Endothelial cell (in vitro differentiated cells): ENCODE data around the gene PPME1. TPM values are rescaled to one million over a fixed set of nuclear protein-coding genes. Genes with fewer than 3 reads are reported as not detected.

Source experiments
- DNase-seq: peaks from one replicate; pipeline ENCODE4 v3.0.0; 2021; ENCODE audit warnings: low spot score
- H3K27ac Mint-ChIP-seq: one replicate; pipeline ENCODE4 v1.8.0; 2021; ENCODE audit warnings: mixed read lengths, inconsistent platforms; ENCODE audit not compliant: unreplicated experiment
- H3K27me3 Mint-ChIP-seq: one replicate; pipeline ENCODE4 v1.8.0; 2021; ENCODE audit warnings: mild to moderate bottlenecking, moderate library complexity, mixed read lengths, inconsistent platforms; ENCODE audit not compliant: unreplicated experiment
- H3K36me3 Mint-ChIP-seq: one replicate; pipeline ENCODE4 v1.8.0; 2021; ENCODE audit warnings: mild to moderate bottlenecking, low read depth, mixed read lengths, inconsistent platforms; ENCODE audit not compliant: unreplicated experiment
- H3K4me1 Mint-ChIP-seq: one replicate; pipeline ENCODE4 v1.8.0; 2021; ENCODE audit warnings: mild to moderate bottlenecking, mixed read lengths, inconsistent platforms; ENCODE audit not compliant: unreplicated experiment
- H3K4me3 Mint-ChIP-seq: one replicate; pipeline ENCODE4 v1.8.0; 2021; ENCODE audit warnings: mild to moderate bottlenecking, mixed read lengths, inconsistent platforms; ENCODE audit not compliant: unreplicated experiment
- H3K9me3 Mint-ChIP-seq: one replicate; pipeline ENCODE4 v1.8.0; 2021; ENCODE audit warnings: mixed read lengths, inconsistent platforms; ENCODE audit not compliant: unreplicated experiment
- CTCF ChIP-seq: fragments of 200-600 bp; sonication (generic); IDR thresholded peaks from one replicate; pipeline ENCODE4 v1.5.0; 2021; ENCODE audit warnings: antibody characterized with exemption; ENCODE audit not compliant: unreplicated experiment
- total RNA-seq: library from RNA; stranded (reverse); fragmentation: NEBNext Ultra II Directional; extraction: Animal tissue kit (Norgen Biotek cat#: 25700); gene quantifications from one replicate; pipeline ENCODE4 v1.2.1, GENCODE V29; 2021; ENCODE audit not compliant: unreplicated experiment

Gene PPME1
- total RNA-seq, 1 donor from 2014 or later, result 27.2 TPM

- no peak overlapping the region for H3K27ac Mint-ChIP-seq
- H3K9me3 Mint-ChIP-seq, result no peaks in the 10 kb centered on the region
- H3K36me3 Mint-ChIP-seq, result peaks cover 39% of the 10 kb centered on the region
- no peaks in the 10 kb centered on the region for H3K27me3 Mint-ChIP-seq
- no peak overlapping the region for H3K4me3 Mint-ChIP-seq
- no peak for DNase-seq
- no peaks in the 10 kb centered on the region for H3K4me1 Mint-ChIP-seq
- no peak for TF ChIP-seq CTCF
Observed at GRCh38 chr11:74133436-74133835, 37.7 kb upstream of the PPME1 start.

- DNase-seq, result no peak
- no peaks in the 10 kb centered on the region for H3K9me3 Mint-ChIP-seq
- no peak overlapping the region for H3K4me3 Mint-ChIP-seq
- H3K27me3 Mint-ChIP-seq, result no peaks in the 10 kb centered on the region
- no peak for TF ChIP-seq CTCF
- peaks cover 39% of the 10 kb centered on the region for H3K36me3 Mint-ChIP-seq
- H3K4me1 Mint-ChIP-seq, result no peaks in the 10 kb centered on the region
- H3K27ac Mint-ChIP-seq, result no peak overlapping the region
Observed at GRCh38 chr11:74134661-74135060, 36.4 kb upstream of the PPME1 start.

GRCh38 chr11:74135127-74135840 is 35.8 kb upstream of the PPME1 start:
- Mint-ChIP-seq H3K9me3 (no peaks in the 10 kb centered on the region), H3K27ac (no peak overlapping the region), H3K27me3 (no peaks in the 10 kb centered on the region), H3K36me3 (peaks cover 35% of the 10 kb centered on the region), H3K4me1 (no peaks in the 10 kb centered on the region), H3K4me3 (no peak overlapping the region)
- no peak for TF ChIP-seq CTCF
- no peak for DNase-seq

GRCh38 chr11:74138021-74138420 is 33.1 kb upstream of the PPME1 start:
- H3K36me3 Mint-ChIP-seq, result peaks cover 15% of the 10 kb centered on the region
- no peak for TF ChIP-seq CTCF
- H3K27ac Mint-ChIP-seq, result no peak overlapping the region
- DNase-seq, result no peak
- H3K4me3 Mint-ChIP-seq, result no peak overlapping the region
- no peaks in the 10 kb centered on the region for H3K4me1 Mint-ChIP-seq
- H3K27me3 Mint-ChIP-seq, result no peaks in the 10 kb centered on the region
- H3K9me3 Mint-ChIP-seq, result no peaks in the 10 kb centered on the region

- Mint-ChIP-seq H3K4me1 (no peaks in the 10 kb centered on the region), H3K9me3 (no peaks in the 10 kb centered on the region), H3K27ac (no peak overlapping the region), H3K36me3 (peaks cover 14% of the 10 kb centered on the region), H3K27me3 (no peaks in the 10 kb centered on the region), H3K4me3 (no peak overlapping the region)
- no peak for TF ChIP-seq CTCF
- no peak for DNase-seq
Observed at GRCh38 chr11:74138572-74138971, 32.5 kb upstream of the PPME1 start.
